WTC11 (cell line): ENCODE results near the gene AKR1D1. TPM values are rescaled to one million over a fixed set of nuclear protein-coding genes. Genes with fewer than 3 reads are reported as not detected.

Source experiments
- ATAC-seq: fragments of 200-7000 bp; cut with Tn5 transposase; 2 replicates; pipeline ENCODE4 v1.10.0; 2021; ENCODE audit warnings: mild to moderate bottlenecking, moderate library complexity
- CTCF ChIA-PET: fragments of 300-600 bp; sonication (Branson Sonifier 250); formaldehyde crosslinking; loops from one replicate; lab custom pipeline; 2021; ENCODE audit warnings: antibody characterized with exemption; lab: Charles Lee
- POLR2A ChIA-PET: fragments of 350-600 bp; sonication (Branson Sonifier 250); formaldehyde crosslinking; loops from one replicate; lab custom pipeline; 2021; ENCODE audit warnings: antibody characterized with exemption; lab: Charles Lee
- DNase-seq: peaks from one replicate; pipeline ENCODE4 v3.0.0; 2021; ENCODE audit warnings: low spot score
- H3K27ac Mint-ChIP-seq: 2 replicates; pipeline ENCODE4 v1.8.0; 2021; ENCODE audit warnings: mixed read lengths
- H3K27me3 Mint-ChIP-seq: 2 replicates; pipeline ENCODE4 v1.8.0; 2021; ENCODE audit warnings: low read depth, mild to moderate bottlenecking, moderate library complexity, mixed read lengths
- H3K36me3 Mint-ChIP-seq: 2 replicates; pipeline ENCODE4 v1.8.0; 2021; ENCODE audit warnings: mixed read lengths
- H3K4me1 Mint-ChIP-seq: 2 replicates; pipeline ENCODE4 v1.8.0; 2022; ENCODE audit warnings: mixed read lengths
- H3K4me3 Mint-ChIP-seq: 2 replicates; pipeline ENCODE4 v1.8.0; 2021; ENCODE audit warnings: mild to moderate bottlenecking, moderate library complexity, mixed read lengths
- H3K9me3 Mint-ChIP-seq: 2 replicates; pipeline ENCODE4 v1.8.0; 2021; ENCODE audit warnings: mixed read lengths
- CTCF ChIP-seq: fragments of 200-600 bp; IDR thresholded peaks from 2 replicates; pipeline ENCODE4 v1.8.0; 2022; ENCODE audit warnings: antibody characterized with exemption
- FOXK1 ChIP-seq: sonication (generic); formaldehyde crosslinking; IDR thresholded peaks from 2 replicates; pipeline ENCODE4 v1.8.0; 2022; ENCODE audit warnings: mild to moderate bottlenecking, moderate library complexity, missing genetic modification reagents
- RORB ChIP-seq: fragments of 250-450 bp; sonication (Bioruptor Pico); IDR thresholded peaks from 2 replicates; pipeline ENCODE4 v1.9.0; 2021; ENCODE audit warnings: mild to moderate bottlenecking
- STAT6 ChIP-seq: sonication (generic); formaldehyde crosslinking; conservative IDR thresholded peaks from 2 replicates; pipeline ENCODE4 v1.8.1; 2023; ENCODE audit warnings: mild to moderate bottlenecking, low read depth, missing genetic modification reagents, moderate library complexity
- ZBTB21 ChIP-seq: sonication (generic); formaldehyde crosslinking; IDR thresholded peaks from 2 replicates; pipeline ENCODE4 v1.8.1; 2023; ENCODE audit warnings: mild to moderate bottlenecking, missing genetic modification reagents, borderline replicate concordance
- ZNF317 ChIP-seq: sonication (generic); formaldehyde crosslinking; IDR thresholded peaks from 2 replicates; pipeline ENCODE4 v1.8.1; 2023; ENCODE audit warnings: low read depth, mild to moderate bottlenecking, moderate library complexity, missing genetic modification reagents, borderline replicate concordance
- total RNA-seq: library from RNA; stranded (reverse); gene quantifications from 3 replicates; pipeline ENCODE4 v1.2.3, GENCODE V29; 2021
- TF ChIP-seq, protein P1 (sequence below): sonication (generic); formaldehyde crosslinking; IDR thresholded peaks from 2 replicates; pipeline ENCODE4 v1.8.0; 2022; ENCODE audit warnings: mild to moderate bottlenecking, missing genetic modification reagents
- TF ChIP-seq, protein P2 (sequence below): fragments of 250-450 bp; sonication (Bioruptor Pico); IDR thresholded peaks from 2 replicates; pipeline ENCODE4 v1.9.0; 2021; ENCODE audit warnings: mild to moderate bottlenecking, borderline replicate concordance

The AKR1D1 gene
- total RNA-seq, 1 experiment from 2014 or later: 0.24 TPM

- TF ChIP-seq ZNF317 (CRISPR knock-in tag): 0 out of 2 replicates have a peak, but pooled peaks have one; percentile 34
- TF ChIP-seq, protein P1, sequence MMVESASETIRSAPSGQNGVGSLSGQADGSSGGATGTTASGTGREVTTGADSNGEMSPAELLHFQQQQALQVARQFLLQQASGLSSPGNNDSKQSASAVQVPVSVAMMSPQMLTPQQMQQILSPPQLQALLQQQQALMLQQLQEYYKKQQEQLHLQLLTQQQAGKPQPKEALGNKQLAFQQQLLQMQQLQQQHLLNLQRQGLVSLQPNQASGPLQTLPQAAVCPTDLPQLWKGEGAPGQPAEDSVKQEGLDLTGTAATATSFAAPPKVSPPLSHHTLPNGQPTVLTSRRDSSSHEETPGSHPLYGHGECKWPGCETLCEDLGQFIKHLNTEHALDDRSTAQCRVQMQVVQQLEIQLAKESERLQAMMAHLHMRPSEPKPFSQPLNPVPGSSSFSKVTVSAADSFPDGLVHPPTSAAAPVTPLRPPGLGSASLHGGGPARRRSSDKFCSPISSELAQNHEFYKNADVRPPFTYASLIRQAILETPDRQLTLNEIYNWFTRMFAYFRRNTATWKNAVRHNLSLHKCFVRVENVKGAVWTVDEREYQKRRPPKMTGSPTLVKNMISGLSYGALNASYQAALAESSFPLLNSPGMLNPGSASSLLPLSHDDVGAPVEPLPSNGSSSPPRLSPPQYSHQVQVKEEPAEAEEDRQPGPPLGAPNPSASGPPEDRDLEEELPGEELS (CRISPR knock-in tag): no peak
- DNase-seq (no peak), ATAC-seq (no peak)
- H3K9me3 Mint-ChIP-seq: peaks cover 19% of the 10 kb centered on the region
- no peak overlapping the region for H3K4me3 Mint-ChIP-seq
- H3K4me1 Mint-ChIP-seq: no peaks in the 10 kb centered on the region
- ChIA-PET CTCF (no interaction called here), POLR2A (interaction anchor here (0.6 kb wide), 1 partner anchor 787 kb away, joined by 3 read pairs; no protein-coding TSS in a partner anchor)
- H3K27me3 Mint-ChIP-seq: no peaks in the 10 kb centered on the region
- H3K36me3 Mint-ChIP-seq: no peaks in the 10 kb centered on the region
- H3K27ac Mint-ChIP-seq: no peak overlapping the region
Observed at GRCh38 chr7:138083859-138084258, 7.6 kb downstream of the AKR1D1 start.

DNA sequence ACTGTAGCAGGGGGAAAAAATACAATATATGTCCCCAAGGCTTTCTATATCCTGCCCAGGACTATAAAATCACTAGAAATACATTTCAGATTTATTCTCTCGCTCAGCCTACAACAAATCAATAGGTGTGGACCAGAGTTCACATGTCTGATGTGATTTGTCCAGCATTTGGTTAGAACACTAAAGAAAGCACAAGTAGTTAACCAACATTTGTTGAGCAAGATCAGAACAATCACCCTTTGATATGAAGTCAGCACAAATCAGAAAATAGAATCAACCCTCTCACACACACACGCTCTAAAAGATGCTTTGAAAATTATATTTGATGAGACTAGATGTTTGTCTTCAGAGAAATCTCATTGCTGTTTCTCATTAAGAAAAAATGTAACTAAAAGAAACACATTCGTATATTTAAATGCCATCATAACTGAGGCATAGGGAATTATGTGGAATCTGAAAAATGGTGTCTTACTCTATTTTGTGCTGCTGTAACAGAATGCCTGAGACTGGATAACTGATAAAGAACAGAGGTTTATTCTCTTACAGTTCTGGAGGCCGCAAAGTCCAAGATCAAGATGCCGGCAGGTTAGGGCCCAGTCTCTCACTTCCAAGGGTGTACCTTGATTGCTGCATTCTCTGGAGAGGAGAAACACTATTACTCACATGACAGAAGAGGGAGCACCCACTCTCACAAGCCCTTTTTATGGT, 10.5 kb downstream of the AKR1D1 start:
- Mint-ChIP-seq H3K36me3 (no peaks in the 10 kb centered on the region), H3K4me1 (no peaks in the 10 kb centered on the region), H3K27ac (no peak overlapping the region), H3K9me3 (peaks cover 13% of the 10 kb centered on the region), H3K27me3 (no peaks in the 10 kb centered on the region), H3K4me3 (no peak overlapping the region)
- ChIA-PET POLR2A (no interaction called here), CTCF (no interaction called here)
- DNase-seq: no peak
- ATAC-seq: no peak
- no peak for TF ChIP-seq FOXK1
- no peak for TF ChIP-seq CTCF
- TF ChIP-seq STAT6 (CRISPR knock-in tag): no peak
- no peak for TF ChIP-seq RORB
- TF ChIP-seq ZBTB21 (CRISPR knock-in tag): no peak
- TF ChIP-seq, protein P2, sequence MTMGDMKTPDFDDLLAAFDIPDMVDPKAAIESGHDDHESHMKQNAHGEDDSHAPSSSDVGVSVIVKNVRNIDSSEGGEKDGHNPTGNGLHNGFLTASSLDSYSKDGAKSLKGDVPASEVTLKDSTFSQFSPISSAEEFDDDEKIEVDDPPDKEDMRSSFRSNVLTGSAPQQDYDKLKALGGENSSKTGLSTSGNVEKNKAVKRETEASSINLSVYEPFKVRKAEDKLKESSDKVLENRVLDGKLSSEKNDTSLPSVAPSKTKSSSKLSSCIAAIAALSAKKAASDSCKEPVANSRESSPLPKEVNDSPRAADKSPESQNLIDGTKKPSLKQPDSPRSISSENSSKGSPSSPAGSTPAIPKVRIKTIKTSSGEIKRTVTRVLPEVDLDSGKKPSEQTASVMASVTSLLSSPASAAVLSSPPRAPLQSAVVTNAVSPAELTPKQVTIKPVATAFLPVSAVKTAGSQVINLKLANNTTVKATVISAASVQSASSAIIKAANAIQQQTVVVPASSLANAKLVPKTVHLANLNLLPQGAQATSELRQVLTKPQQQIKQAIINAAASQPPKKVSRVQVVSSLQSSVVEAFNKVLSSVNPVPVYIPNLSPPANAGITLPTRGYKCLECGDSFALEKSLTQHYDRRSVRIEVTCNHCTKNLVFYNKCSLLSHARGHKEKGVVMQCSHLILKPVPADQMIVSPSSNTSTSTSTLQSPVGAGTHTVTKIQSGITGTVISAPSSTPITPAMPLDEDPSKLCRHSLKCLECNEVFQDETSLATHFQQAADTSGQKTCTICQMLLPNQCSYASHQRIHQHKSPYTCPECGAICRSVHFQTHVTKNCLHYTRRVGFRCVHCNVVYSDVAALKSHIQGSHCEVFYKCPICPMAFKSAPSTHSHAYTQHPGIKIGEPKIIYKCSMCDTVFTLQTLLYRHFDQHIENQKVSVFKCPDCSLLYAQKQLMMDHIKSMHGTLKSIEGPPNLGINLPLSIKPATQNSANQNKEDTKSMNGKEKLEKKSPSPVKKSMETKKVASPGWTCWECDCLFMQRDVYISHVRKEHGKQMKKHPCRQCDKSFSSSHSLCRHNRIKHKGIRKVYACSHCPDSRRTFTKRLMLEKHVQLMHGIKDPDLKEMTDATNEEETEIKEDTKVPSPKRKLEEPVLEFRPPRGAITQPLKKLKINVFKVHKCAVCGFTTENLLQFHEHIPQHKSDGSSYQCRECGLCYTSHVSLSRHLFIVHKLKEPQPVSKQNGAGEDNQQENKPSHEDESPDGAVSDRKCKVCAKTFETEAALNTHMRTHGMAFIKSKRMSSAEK (CRISPR knock-in tag): no peak
